Mucosa of descending colon (tissue), 3 donors: Measurements from ENCODE around the gene PEPD. TPM values are rescaled to one million over a fixed set of nuclear protein-coding genes. Genes with fewer than 3 reads are reported as not detected.
A peak's percentile ranks its signal among the peaks of the same experiment; 100 is the strongest.

ENCODE experiments used
- ATAC-seq: fragments of 200-7000 bp; cut with Tn5 transposase; one replicate; pipeline ENCODE4 v1.9.1; 2020; ENCODE audit warnings: mild to moderate bottlenecking, moderate library complexity
- DNase-seq, 3 donors: peaks; one replicate each; pipeline ENCODE4 v3.0.0-alpha.2; 2020
- H3K36me3 ChIP-seq: fragments of 200-600 bp; one replicate; pipeline ENCODE4 v1.8.0; 2021; ENCODE audit warnings: low read depth, mild to moderate bottlenecking
- H3K4me1 ChIP-seq: fragments of 200-600 bp; one replicate; pipeline ENCODE4 v1.8.0; 2021; ENCODE audit warnings: low read depth, mild to moderate bottlenecking
- H3K4me3 ChIP-seq: fragments of 200-600 bp; one replicate; pipeline ENCODE4 v1.8.0; 2021; ENCODE audit warnings: mild to moderate bottlenecking
- H3K9me3 ChIP-seq: fragments of 200-600 bp; one replicate; pipeline ENCODE4 v1.8.0; 2021; ENCODE audit warnings: mild to moderate bottlenecking
- CTCF ChIP-seq: fragments of 200-600 bp; IDR thresholded peaks from one replicate; pipeline ENCODE4 v1.8.0; 2022; ENCODE audit warnings: antibody characterized with exemption, mild to moderate bottlenecking
- intact Hi-C, 2 donors: fragments of 100-400 bp; cut with DNase I in 1 of 2; cut with micrococcal nuclease in 1 of 2; formaldehyde crosslinking; loops; one replicate each; pipeline versions ENCODE4 v1.11.0 to v1.11.1; 2022; cut with DNase I, micrococcal nuclease
- total RNA-seq, 3 donors: library from RNA; stranded (reverse); fragmentation: NEBNext Ultra II Directional in 2 of 3; extraction: Animal tissue kit (Norgen Biotek cat#: 25700) in 2 of 3; gene quantifications; one replicate each; pipeline versions ENCODE4 v1.2.1 to v1.2.4, GENCODE V29; 2021 to 2023
- donor health status: DM: no; HTN: no; CAD: no; lungs with moderate emphysema.
- donor health status: DM: no; HTN: no; CAD: no.
- donor health status: DM: no; HTN: yes; CAD: no.

PEPD gene
- total RNA-seq, 3 donors from 2014 or later: 40.4 to 91.5 (median 79.1) TPM

DNA sequence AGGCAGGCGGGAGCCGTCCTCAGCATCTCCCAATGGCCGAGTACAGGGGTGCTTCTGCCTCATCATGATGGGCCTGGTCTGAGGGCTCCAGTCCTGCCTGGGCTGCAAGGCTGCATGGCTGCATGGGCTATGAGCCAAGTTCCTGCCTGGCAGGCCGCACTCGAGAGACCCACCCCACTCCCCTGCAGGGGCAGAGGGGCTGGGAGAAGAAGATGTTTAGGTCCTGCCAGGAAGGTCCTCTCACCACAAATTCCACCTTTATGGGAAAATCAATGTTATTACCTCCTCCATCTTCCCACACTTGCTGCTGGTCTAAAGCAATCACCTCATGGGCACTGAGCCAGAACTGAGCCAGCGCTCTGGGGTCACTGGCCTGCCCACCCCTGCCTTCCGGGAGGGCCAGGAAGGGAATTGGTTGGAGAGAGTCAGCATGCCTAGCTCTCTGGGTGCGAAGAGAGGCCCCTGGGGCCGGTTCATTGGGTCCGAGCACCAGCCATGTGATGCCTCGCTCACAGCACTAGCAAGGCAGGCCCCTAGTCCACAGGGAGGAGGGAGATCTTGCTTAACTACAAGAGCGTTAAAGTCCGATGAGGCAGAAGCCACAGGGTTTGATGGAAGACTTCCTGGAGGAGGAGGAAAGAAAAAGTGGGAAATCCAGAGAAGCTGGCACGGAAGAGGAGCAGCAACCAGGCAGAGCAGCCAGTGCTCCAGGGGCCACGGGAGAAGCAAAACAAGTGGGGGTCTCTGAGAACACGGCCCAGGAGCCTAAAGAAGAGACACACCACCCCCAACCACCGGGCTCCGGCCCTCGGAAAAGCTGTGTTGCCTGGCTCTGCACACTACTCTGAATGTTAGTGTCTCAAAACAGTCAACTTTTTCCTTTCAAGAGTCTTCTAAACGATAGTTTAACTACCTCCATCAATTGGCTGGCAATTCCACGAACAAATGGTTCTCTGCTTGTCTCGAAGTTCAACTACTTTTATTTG is 84.9 kb downstream of the PEPD start:
- TF ChIP-seq CTCF: no peak

GRCh38 chr19:33435706-33436359 is 85.8 kb downstream of the PEPD start:
- H3K9me3 ChIP-seq: no peaks in the 10 kb centered on the region
- ATAC-seq: no peak
- no peak for TF ChIP-seq CTCF
- peak in 1 of 3 donors; percentile 13 for DNase-seq
- H3K4me1 ChIP-seq: no peaks in the 10 kb centered on the region
- no peaks in the 10 kb centered on the region for H3K36me3 ChIP-seq
- intact Hi-C loops: no loop called here
- no peak overlapping the region for H3K4me3 ChIP-seq

More for the DNA sequence above, 84.9 kb downstream of the PEPD start:
- Histone ChIP-seq H3K9me3 (no peaks in the 10 kb centered on the region), H3K4me1 (no peaks in the 10 kb centered on the region), H3K4me3 (no peak overlapping the region), H3K36me3 (no peaks in the 10 kb centered on the region)
- ATAC-seq: no peak
- intact Hi-C loops: no loop called here
- peak in 2 of 3 donors; percentile 9 to 36 for DNase-seq

- DNase-seq: peak in 2 of 3 donors; percentile 8 to 43
- ATAC-seq: no peak
- H3K4me1 ChIP-seq: no peaks in the 10 kb centered on the region
- no peak for TF ChIP-seq CTCF
- no peak overlapping the region for H3K4me3 ChIP-seq
- intact Hi-C loops: loop anchor here (5.0 kb wide), 1 partner anchor 337 kb away; no protein-coding TSS in a partner anchor
- H3K36me3 ChIP-seq: no peaks in the 10 kb centered on the region
- no peaks in the 10 kb centered on the region for H3K9me3 ChIP-seq
Observed at GRCh38 chr19:33434886-33435705, 86.5 kb downstream of the PEPD start.

- DNase-seq (peak in 2 of 3 donors; percentile 16 to 27), ATAC-seq (no peak)
- H3K9me3 ChIP-seq: no peaks in the 10 kb centered on the region
- no peaks in the 10 kb centered on the region for H3K4me1 ChIP-seq
- H3K4me3 ChIP-seq: no peak overlapping the region
- TF ChIP-seq CTCF: no peak
- no peaks in the 10 kb centered on the region for H3K36me3 ChIP-seq
- intact Hi-C loops: loop anchor here (5.0 kb wide), 1 partner anchor 338 kb away; no protein-coding TSS in a partner anchor
Observed at GRCh38 chr19:33434069-33434885, 87.3 kb downstream of the PEPD start.
